ENCODE measurements around the gene SLC49A4. TPM values are rescaled to one million over a fixed set of nuclear protein-coding genes. Genes with fewer than 3 reads are reported as not detected.

Gene SLC49A4
- total RNA-seq, 1 experiment from 2014 or later: 41.6 TPM

DNA sequence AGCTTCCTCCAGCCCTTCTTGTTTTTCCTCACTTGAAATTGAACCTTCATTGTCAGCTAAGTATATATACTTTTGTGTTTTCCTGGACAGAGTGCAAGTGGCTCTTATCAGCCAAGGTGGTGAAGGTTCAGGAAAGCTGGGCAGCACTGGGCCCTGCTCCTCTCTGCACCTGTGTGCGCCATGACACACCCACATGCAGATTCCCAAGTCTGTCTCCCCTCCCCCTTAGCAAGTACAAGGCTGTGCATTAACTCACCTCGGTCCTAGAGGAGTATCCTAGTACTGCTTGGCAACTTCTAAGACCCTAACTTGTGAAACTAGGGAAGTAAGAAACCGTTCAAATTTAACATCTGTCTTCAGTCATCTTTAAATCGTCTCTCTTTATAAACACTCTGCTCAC is 85.8 kb downstream of the SLC49A4 start:
- no peak overlapping the region for H3K27ac Mint-ChIP-seq (ENCODE audit: unreplicated experiment)
- Histone ChIP-seq H3K4me1 (no peaks in the 10 kb centered on the region), H3K9me3 (no peaks in the 10 kb centered on the region; the same call in 1 of the 2 replicates), H3K4me3 (ENCODE audit: low read depth, low read length) (no peak overlapping the region), H3K27me3 (replicated peaks; ENCODE audit: control insufficient read depth, insufficient read depth, low read length) (no peaks in the 10 kb centered on the region), H3K36me3 (ENCODE audit: control insufficient read depth, insufficient read depth, low read length) (no peaks in the 10 kb centered on the region)
- CTCF ChIA-PET: interaction anchor here (0.6 to 0.8 kb wide), 2 partner anchors 13 to 126 kb away, joined by 3 read pairs; no protein-coding TSS in a partner anchor
- H3K9me3 Mint-ChIP-seq (ENCODE audit: unreplicated experiment): no peaks in the 10 kb centered on the region
- H3K27me3 Mint-ChIP-seq (ENCODE audit: insufficient read depth, unreplicated experiment): no peaks in the 10 kb centered on the region
- H3K4me1 Mint-ChIP-seq (ENCODE audit: low read depth, unreplicated experiment): no peaks in the 10 kb centered on the region
- peaks cover 20% of the 10 kb centered on the region for H3K36me3 Mint-ChIP-seq (ENCODE audit: insufficient read depth, unreplicated experiment)
- DNase-seq: peak; percentile 16 to 48
- H3K4me3 Mint-ChIP-seq (ENCODE audit: unreplicated experiment): no peak overlapping the region
- TF ChIP-seq, protein P1, sequence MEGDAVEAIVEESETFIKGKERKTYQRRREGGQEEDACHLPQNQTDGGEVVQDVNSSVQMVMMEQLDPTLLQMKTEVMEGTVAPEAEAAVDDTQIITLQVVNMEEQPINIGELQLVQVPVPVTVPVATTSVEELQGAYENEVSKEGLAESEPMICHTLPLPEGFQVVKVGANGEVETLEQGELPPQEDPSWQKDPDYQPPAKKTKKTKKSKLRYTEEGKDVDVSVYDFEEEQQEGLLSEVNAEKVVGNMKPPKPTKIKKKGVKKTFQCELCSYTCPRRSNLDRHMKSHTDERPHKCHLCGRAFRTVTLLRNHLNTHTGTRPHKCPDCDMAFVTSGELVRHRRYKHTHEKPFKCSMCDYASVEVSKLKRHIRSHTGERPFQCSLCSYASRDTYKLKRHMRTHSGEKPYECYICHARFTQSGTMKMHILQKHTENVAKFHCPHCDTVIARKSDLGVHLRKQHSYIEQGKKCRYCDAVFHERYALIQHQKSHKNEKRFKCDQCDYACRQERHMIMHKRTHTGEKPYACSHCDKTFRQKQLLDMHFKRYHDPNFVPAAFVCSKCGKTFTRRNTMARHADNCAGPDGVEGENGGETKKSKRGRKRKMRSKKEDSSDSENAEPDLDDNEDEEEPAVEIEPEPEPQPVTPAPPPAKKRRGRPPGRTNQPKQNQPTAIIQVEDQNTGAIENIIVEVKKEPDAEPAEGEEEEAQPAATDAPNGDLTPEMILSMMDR (IDR thresholded peaks at IDR 0.05; ENCODE audit: insufficient read depth in 1 of 2, low read depth in 1 of 2, low read length in 1 of 2, severe bottlenecking in 1 of 2, unreplicated experiment in 1 of 2): no peak
- POLR2A ChIA-PET: no interaction called here
- intact Hi-C loops (cut with micrococcal nuclease; ENCODE audit: unreplicated experiment): no loop called here
- no TSS peak for BruUV-seq (replicated peaks)

DNA sequence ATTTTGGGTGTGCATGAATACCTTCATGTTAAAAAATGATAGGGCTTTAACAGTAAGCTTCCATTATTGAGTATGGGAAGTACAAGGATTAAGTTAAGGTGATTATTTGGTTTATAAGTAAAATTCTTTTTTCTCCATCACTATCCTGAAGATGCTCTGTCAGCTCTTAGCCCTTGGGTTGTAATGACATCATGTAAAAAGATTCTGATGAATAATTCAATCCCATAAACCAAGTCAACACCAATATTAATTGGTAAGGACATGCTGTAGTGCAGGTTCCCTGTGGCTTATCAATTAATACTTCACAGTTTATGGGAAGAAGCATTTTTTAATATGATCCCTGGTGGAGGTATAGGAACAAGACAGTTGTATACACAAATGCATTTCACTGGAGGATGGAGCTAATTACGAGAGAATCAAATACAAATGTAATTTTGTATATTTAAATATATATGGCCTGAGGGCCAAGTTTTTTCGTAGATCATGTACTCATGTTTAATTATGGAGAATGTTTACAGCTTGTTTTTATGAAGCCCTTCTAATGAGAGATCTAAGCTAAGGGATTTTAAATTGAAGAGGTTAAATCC is 87.6 kb downstream of the SLC49A4 start:
- CTCF ChIA-PET: no interaction called here
- intact Hi-C loops (cut with micrococcal nuclease; ENCODE audit: unreplicated experiment): no loop called here

DNA sequence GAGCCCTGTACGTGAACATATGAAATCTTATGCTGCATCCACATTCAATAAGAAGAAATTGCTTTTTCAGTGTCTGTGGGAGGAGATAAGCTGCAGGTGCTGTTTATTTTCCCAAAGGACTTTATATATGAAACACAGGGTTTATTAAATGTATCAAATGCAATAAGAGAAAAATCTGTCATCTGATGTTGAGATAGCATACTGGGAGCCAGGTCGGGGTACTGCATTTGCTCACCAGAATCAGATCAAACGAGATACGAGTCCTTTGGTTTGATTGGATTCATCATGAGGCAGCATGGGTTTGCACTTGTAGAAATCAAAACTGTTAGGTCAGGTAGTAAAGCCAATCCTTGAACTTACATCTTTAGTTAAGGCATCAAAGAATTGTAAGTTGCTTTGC is 91.4 kb downstream of the SLC49A4 start:
- H3K36me3 ChIP-seq (ENCODE audit: control insufficient read depth, insufficient read depth, low read length): no peaks in the 10 kb centered on the region
- Mint-ChIP-seq H3K27me3 (ENCODE audit: insufficient read depth, unreplicated experiment) (no peaks in the 10 kb centered on the region), H3K9me3 (ENCODE audit: unreplicated experiment) (no peaks in the 10 kb centered on the region), H3K27ac (ENCODE audit: unreplicated experiment) (no peak overlapping the region), H3K4me1 (ENCODE audit: low read depth, unreplicated experiment) (no peaks in the 10 kb centered on the region), H3K4me3 (ENCODE audit: unreplicated experiment) (no peak overlapping the region), H3K36me3 (ENCODE audit: insufficient read depth, unreplicated experiment) (peaks cover 12% of the 10 kb centered on the region)
- BruUV-seq (replicated peaks): no TSS peak
- no peaks in the 10 kb centered on the region for H3K9me3 ChIP-seq
- H3K4me1 ChIP-seq: peaks cover 13% of the 10 kb centered on the region
- CTCF ChIA-PET: no interaction called here
- no peaks in the 10 kb centered on the region for H3K27me3 ChIP-seq (replicated peaks; ENCODE audit: control insufficient read depth, insufficient read depth, low read length)
- POLR2A ChIA-PET: no interaction called here
- DNase-seq: no peak
- intact Hi-C loops (cut with micrococcal nuclease; ENCODE audit: unreplicated experiment): no loop called here
- TF ChIP-seq, protein P1 (IDR thresholded peaks at IDR 0.05; ENCODE audit: insufficient read depth in 1 of 2, low read depth in 1 of 2, low read length in 1 of 2, severe bottlenecking in 1 of 2, unreplicated experiment in 1 of 2): no peak
- no peak overlapping the region for H3K4me3 ChIP-seq (ENCODE audit: low read depth, low read length)

More for the DNA sequence above, 87.6 kb downstream of the SLC49A4 start:
- H3K4me3 Mint-ChIP-seq (ENCODE audit: unreplicated experiment): no peak overlapping the region
- Histone ChIP-seq H3K4me3 (ENCODE audit: low read depth, low read length) (no peak overlapping the region), H3K4me1 (no peaks in the 10 kb centered on the region), H3K9me3 (no peaks in the 10 kb centered on the region; the same call in 1 of the 2 replicates), H3K36me3 (ENCODE audit: control insufficient read depth, insufficient read depth, low read length) (no peaks in the 10 kb centered on the region), H3K27me3 (replicated peaks; ENCODE audit: control insufficient read depth, insufficient read depth, low read length) (no peaks in the 10 kb centered on the region)
- POLR2A ChIA-PET: no interaction called here
- no peaks in the 10 kb centered on the region for H3K4me1 Mint-ChIP-seq (ENCODE audit: low read depth, unreplicated experiment)
- H3K27me3 Mint-ChIP-seq (ENCODE audit: insufficient read depth, unreplicated experiment): no peaks in the 10 kb centered on the region
- H3K27ac Mint-ChIP-seq (ENCODE audit: unreplicated experiment): no peak overlapping the region
- H3K36me3 Mint-ChIP-seq (ENCODE audit: insufficient read depth, unreplicated experiment): peaks cover 20% of the 10 kb centered on the region
- TF ChIP-seq, protein P1 (IDR thresholded peaks at IDR 0.05; ENCODE audit: insufficient read depth in 1 of 2, low read depth in 1 of 2, low read length in 1 of 2, severe bottlenecking in 1 of 2, unreplicated experiment in 1 of 2): no peak
- DNase-seq: no peak
- no TSS peak for BruUV-seq (replicated peaks)
- no peaks in the 10 kb centered on the region for H3K9me3 Mint-ChIP-seq (ENCODE audit: unreplicated experiment)
